Measurements from ENCODE around the gene EIF5.

GRCh38 chr14:103304706-103305105 is 29.3 kb upstream of the EIF5 start:
- TF ChIP-seq CTCF (conservative IDR thresholded peaks at IDR 0.05; ENCODE audit: low read depth in 2 of 2) = no peak
- no peak for TF ChIP-seq ETS1 (IDR thresholded peaks at IDR 0.05)
- no peak for TF ChIP-seq EZH2 (IDR thresholded peaks at IDR 0.05; ENCODE audit: low read depth, unreplicated experiment)
- no peak for TF ChIP-seq POLR2AphosphoS5 (IDR thresholded peaks at IDR 0.05; ENCODE audit: low read depth)
- no peak for TF ChIP-seq REST (IDR thresholded peaks at IDR 0.05; ENCODE audit: unreplicated experiment)
- TF ChIP-seq EZH2phosphoT487 (IDR thresholded peaks at IDR 0.05; ENCODE audit: unreplicated experiment) = no peak
- no peak for TF ChIP-seq ZNF331 (CRISPR knock-in tag; IDR thresholded peaks at IDR 0.05; ENCODE audit: low read depth)
- TF ChIP-seq ZNF114 (CRISPR knock-in tag; IDR thresholded peaks at IDR 0.05) = no peak
- TF ChIP-seq JUNB (IDR thresholded peaks at IDR 0.05; ENCODE audit: unreplicated experiment) = no peak
- no peak for TF ChIP-seq CREB1 (CRISPR knock-in tag; IDR thresholded peaks at IDR 0.05; ENCODE audit: low read depth)
